Mesenchymal stem cell (in vitro differentiated cells and primary cell): Measurements from ENCODE around the gene RFC5.

Experiments used
- DNase-seq: peaks from one replicate; pipeline ENCODE4 v3.0.0-alpha.2; 2013
- H2AFZ ChIP-seq: one replicate; pipeline ENCODE4 v1.6.1; 2013; ENCODE audit warnings: low read depth, mild to moderate bottlenecking, control low read depth, inconsistent platforms, low read length, moderate library complexity
- H2AK5ac ChIP-seq: 2 replicates; pipeline ENCODE4 v1.6.1; 2013; ENCODE audit warnings: low read length, moderate library complexity, mild to moderate bottlenecking, inconsistent platforms; ENCODE audit not compliant: severe bottlenecking
- H2BK120ac ChIP-seq: one replicate; pipeline ENCODE4 v1.6.1; 2013; ENCODE audit warnings: low read depth, mild to moderate bottlenecking, inconsistent platforms, low read length, moderate library complexity
- H2BK12ac ChIP-seq, 2 experiments: one replicate each; pipeline ENCODE4 v1.6.1; 2013; ENCODE audit warnings: inconsistent platforms in 2 of 2, low read length in 2 of 2, mild to moderate bottlenecking in 2 of 2, moderate library complexity in 2 of 2, control low read depth in 1 of 2
- H2BK15ac ChIP-seq: one replicate; pipeline ENCODE4 v1.6.1; 2013; ENCODE audit warnings: mild to moderate bottlenecking, low read depth, inconsistent platforms; ENCODE audit not compliant: poor library complexity, severe bottlenecking
- H2BK5ac ChIP-seq: 2 replicates; pipeline ENCODE4 v1.6.1; 2013; ENCODE audit warnings: low read depth, mild to moderate bottlenecking, low read length, control low read depth, inconsistent platforms; ENCODE audit not compliant: poor library complexity, severe bottlenecking
- H3K14ac ChIP-seq, 2 experiments: one replicate each; pipeline ENCODE4 v1.6.1; 2013; ENCODE audit warnings: inconsistent platforms in 2 of 2, low read length in 2 of 2, control low read depth in 1 of 2, mild to moderate bottlenecking in 1 of 2, moderate library complexity in 1 of 2
- H3K18ac ChIP-seq, 2 experiments: one replicate each; pipeline ENCODE4 v1.6.1; 2013; ENCODE audit warnings: inconsistent platforms in 2 of 2, low read length in 2 of 2, control low read depth in 1 of 2, low read depth in 1 of 2, mild to moderate bottlenecking in 1 of 2
- H3K23ac ChIP-seq, 2 experiments: one replicate each; pipeline ENCODE4 v1.6.1; 2013; ENCODE audit warnings: inconsistent platforms in 2 of 2, low read length in 2 of 2, mild to moderate bottlenecking in 2 of 2, moderate library complexity in 2 of 2, control low read depth in 1 of 2
- H3K27ac ChIP-seq: 2 replicates; pipeline ENCODE4 v1.5.1; 2013; ENCODE audit warnings: mild to moderate bottlenecking, moderate library complexity, low read length, control low read depth, inconsistent platforms; ENCODE audit not compliant: poor library complexity, severe bottlenecking
- H3K27me3 ChIP-seq, 2 experiments: 2 replicates each; pipeline versions ENCODE4 v1.6.1 to v1.7.0; 2013; ENCODE audit warnings: low read length in 2 of 2, mild to moderate bottlenecking in 2 of 2, moderate library complexity in 2 of 2, control low read depth in 1 of 2, inconsistent platforms in 1 of 2; ENCODE audit not compliant: control insufficient read depth in 1 of 2, insufficient read depth in 1 of 2
- H3K36me3 ChIP-seq, 2 experiments: 2 replicates each; pipeline versions ENCODE4 v1.6.1 to v1.7.0; 2013; ENCODE audit warnings: low read length in 2 of 2, control low read depth in 1 of 2, inconsistent platforms in 1 of 2, low read depth in 1 of 2, mild to moderate bottlenecking in 1 of 2; ENCODE audit not compliant: insufficient read depth in 2 of 2, control insufficient read depth in 1 of 2
- H3K4ac ChIP-seq, 2 experiments: one replicate each; pipeline ENCODE4 v1.6.1; 2013; ENCODE audit warnings: inconsistent platforms in 2 of 2, low read length in 2 of 2, mild to moderate bottlenecking in 2 of 2, moderate library complexity in 2 of 2, control low read depth in 1 of 2, low read depth in 1 of 2
- H3K4me1 ChIP-seq: 2 replicates; pipeline ENCODE4 v1.6.1; 2013; ENCODE audit warnings: low read depth, low read length, control low read depth; ENCODE audit not compliant: control insufficient read depth, insufficient read depth
- H3K4me2 ChIP-seq: 2 replicates; pipeline ENCODE4 v1.6.1; 2013; ENCODE audit warnings: low read length, mild to moderate bottlenecking, inconsistent platforms; ENCODE audit not compliant: poor library complexity, severe bottlenecking
- H3K4me3 ChIP-seq, 2 experiments: 2 replicates each; pipeline versions ENCODE4 v1.5.1 to v1.7.0; 2013; ENCODE audit warnings: low read length in 2 of 2, mild to moderate bottlenecking in 2 of 2, control low read depth in 1 of 2, low read depth in 1 of 2; ENCODE audit not compliant: insufficient read depth in 1 of 2
- H3K79me1 ChIP-seq: replicated peaks from 2 replicates; pipeline ENCODE4 v1.6.1; 2013; ENCODE audit warnings: mild to moderate bottlenecking, control low read depth, low read length, inconsistent platforms; ENCODE audit not compliant: poor library complexity, severe bottlenecking
- H3K9ac ChIP-seq: 2 replicates; pipeline ENCODE4 v1.7.0; 2013; ENCODE audit warnings: mild to moderate bottlenecking, low read length, moderate library complexity
- H3K9me3 ChIP-seq: 2 replicates; pipeline ENCODE4 v1.7.0; 2013; ENCODE audit warnings: mild to moderate bottlenecking, low read length; ENCODE audit not compliant: control insufficient read depth
- H4K8ac ChIP-seq: one replicate; pipeline ENCODE4 v1.6.1; 2013; ENCODE audit warnings: inconsistent platforms, mild to moderate bottlenecking, low read length, moderate library complexity
- H4K91ac ChIP-seq: one replicate; pipeline ENCODE4 v1.6.1; 2013; ENCODE audit warnings: mild to moderate bottlenecking, low read length, inconsistent platforms
- WGBS: methylation state at CpG from one replicate; pipeline ENCODE4 v1.1.7; 2013; ENCODE audit warnings: mixed read lengths; 5-methylcytosine and 5-hydroxymethylcytosine counted together

The RFC5 gene

GRCh38 chr12:118061011-118061872, 44.7 kb downstream of the RFC5 start, which contains the start of gene WSB2:
Gene WSB2 (minus strand): TSS chr12:118061179. CDS start chr12:118061048, 131 bp downstream.
- WGBS, result under 1% methylated on average over 72 of the region's 76 CpGs
- H3K9me3 ChIP-seq, result no peaks in the 10 kb centered on the region

GRCh38 chr12:118061873-118062843, 45.7 kb downstream of the RFC5 start:
- peak overlapping the region; percentile 94 for H2BK5ac ChIP-seq
- peak; percentile 69 for DNase-seq
- WGBS, result 3% methylated on average over 42 of the region's 44 CpGs
- peaks cover 6% of the 10 kb centered on the region in 2 experiments for H3K36me3 ChIP-seq
- H3K4me3 ChIP-seq, result peak overlapping the region; percentile 77 to 91
- no peak overlapping the region for H3K23ac ChIP-seq
- peak overlapping the region; percentile 98 for H3K27ac ChIP-seq
- H3K4me1 ChIP-seq, result peaks cover 4% of the 10 kb centered on the region
- no peak overlapping the region for H2BK15ac ChIP-seq
- H4K8ac ChIP-seq, result peak overlapping the region; percentile 99
- peaks cover 6% of the 10 kb centered on the region for H3K79me1 ChIP-seq
- peak overlapping the region; percentile 47 for H2AK5ac ChIP-seq
- H4K91ac ChIP-seq, result peak overlapping the region; percentile 89
- no peak overlapping the region for H3K14ac ChIP-seq
- H2AFZ ChIP-seq, result no peak overlapping the region
- H3K18ac ChIP-seq, result peak overlapping the region; percentile 94 to 98
- H3K4ac ChIP-seq, result peak overlapping the region; percentile 71 to 96
- H3K9ac ChIP-seq, result peak overlapping the region; percentile 97
- H2BK12ac ChIP-seq, result no peak overlapping the region
- H3K27me3 ChIP-seq, result no peaks in the 10 kb centered on the region
- H3K9me3 ChIP-seq, result no peaks in the 10 kb centered on the region
- H3K4me2 ChIP-seq, result peak overlapping the region; percentile 83
- H2BK120ac ChIP-seq, result peak overlapping the region; percentile 99

More at GRCh38 chr12:118061011-118061872, 44.7 kb downstream of the RFC5 start, which contains the start of gene WSB2:
- Histone ChIP-seq H2BK5ac (peak within 1 kb of the TSS; percentile 95), H4K91ac (peak within 1 kb of the TSS; percentile 89), H3K9ac (peak within 1 kb of the TSS; percentile 98), H2AK5ac (peak within 1 kb of the TSS; percentile 14), H3K4ac (peak within 1 kb of the TSS; percentile 71 to 96), H3K18ac (peak within 1 kb of the TSS; percentile 94 to 98), H2BK12ac (peak within 1 kb of the TSS in 1 of 2 experiments; percentile 45), H3K4me3 (peak within 1 kb of the TSS; percentile 77 to 94), H3K27me3 (no peaks in the 10 kb centered on the region), H2BK120ac (peak within 1 kb of the TSS; percentile 99), H3K36me3 (peaks cover 3 to 8% of the 10 kb centered on the region in 2 experiments), H3K27ac (peak within 1 kb of the TSS; percentile 98), H2AFZ (no peak within 1 kb of the TSS), H3K23ac (peak within 1 kb of the TSS in 1 of 2 experiments; percentile 70), H4K8ac (peak within 1 kb of the TSS; percentile 99), H3K14ac (peak within 1 kb of the TSS; percentile 95 to 96), H3K79me1 (peaks cover 6% of the 10 kb centered on the region), H3K4me1 (peaks cover 4% of the 10 kb centered on the region), H2BK15ac (peak within 1 kb of the TSS; percentile 97), H3K4me2 (peak within 1 kb of the TSS; percentile 83)
- DNase-seq, result peak; percentile 57

GRCh38 chr12:118063576-118064391, 47.3 kb downstream of the RFC5 start:
- Histone ChIP-seq H3K79me1 (peaks cover 1% of the 10 kb centered on the region), H2BK120ac (no peak overlapping the region), H3K4me2 (no peak overlapping the region), H3K9me3 (no peaks in the 10 kb centered on the region), H3K14ac (no peak overlapping the region), H3K23ac (no peak overlapping the region), H3K9ac (no peak overlapping the region), H3K4me1 (peaks cover 4% of the 10 kb centered on the region), H3K27me3 (no peaks in the 10 kb centered on the region), H3K27ac (no peak overlapping the region), H3K4me3 (no peak overlapping the region), H2AK5ac (no peak overlapping the region), H2BK15ac (no peak overlapping the region), H3K4ac (no peak overlapping the region), H4K91ac (no peak overlapping the region), H3K18ac (peak overlapping the region in 1 of 2 experiments; percentile 21), H2BK5ac (no peak overlapping the region), H2AFZ (no peak overlapping the region), H3K36me3 (peaks cover 0 to 3% of the 10 kb centered on the region in 2 experiments), H4K8ac (no peak overlapping the region), H2BK12ac (no peak overlapping the region)
- WGBS, result 70% methylated on average over 4 of the region's 4 CpGs
- DNase-seq, result peak; percentile 37
